ENCODE data around the gene GBX2. TPM values are rescaled to one million over a fixed set of nuclear protein-coding genes. Genes with fewer than 3 reads are reported as not detected.

GBX2 gene
- total and polyA plus RNA-seq, 12 donors: 0.12 to 0.22 (median 0.15) TPM; not detected in 7

DNA sequence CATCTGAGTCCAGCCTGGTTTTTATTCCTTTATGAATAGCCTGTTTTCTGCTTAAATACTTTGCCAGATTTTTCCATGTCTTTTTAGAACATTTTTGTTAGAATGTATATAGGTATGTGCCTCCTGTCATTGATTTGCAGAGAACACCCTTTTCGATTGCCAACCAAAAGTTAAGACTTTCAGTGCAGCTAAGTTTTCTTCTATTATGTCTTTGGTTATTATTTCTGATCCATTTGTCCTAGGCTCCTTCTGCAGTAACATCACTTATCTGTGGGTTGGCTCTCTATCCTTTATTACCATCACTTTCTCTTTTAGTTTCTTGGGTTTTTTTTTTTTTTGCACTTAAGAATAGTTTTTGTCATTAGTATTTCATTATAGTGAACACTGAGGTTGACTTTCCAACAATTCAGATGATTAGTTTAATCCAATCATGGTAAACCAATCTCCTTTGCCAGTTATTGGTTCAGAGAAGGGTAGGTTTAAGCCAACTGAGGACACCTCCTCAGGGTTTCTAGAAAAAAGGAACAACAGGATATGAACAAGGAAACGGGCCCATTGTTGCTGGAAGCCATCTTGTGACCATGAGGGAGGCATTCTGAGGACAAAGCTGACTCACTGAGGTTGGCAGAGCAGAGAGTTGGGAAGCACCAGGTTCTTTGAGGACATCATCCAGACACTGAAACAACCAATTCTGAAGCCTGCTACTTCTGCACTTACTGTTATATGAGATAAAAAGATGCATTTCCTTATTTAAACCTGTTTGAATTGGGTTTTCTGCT is 37.9 kb upstream of the GBX2 start:
- Histone ChIP-seq H3K27me3 (peaks cover 0 to 3% (median 0%) of the 10 kb centered on the region in 7 donors), H3K27ac (no peak overlapping the region), H3K4me1 (no peaks in the 10 kb centered on the region), H3K36me3 (peaks cover 0 to 6% (median 0%) of the 10 kb centered on the region in 9 donors), H3K9me3 (peaks cover 0 to 18% (median 4%) of the 10 kb centered on the region in 11 donors), H3K4me3 (no peak overlapping the region)
- no peak for TF ChIP-seq CTCF (IDR thresholded peaks at IDR 0.05)
- no peak for ATAC-seq
- no peak for DNase-seq
- intact Hi-C loops (cut with DNase I): no loop called here
- 77 to 79% methylated on average over 2 of the region's 2 CpGs for WGBS, 2 donors

- Histone ChIP-seq H3K4me3 (no peak overlapping the region), H3K9me3 (peaks cover 0 to 18% (median 4%) of the 10 kb centered on the region in 11 donors), H3K27ac (no peak overlapping the region), H3K36me3 (peaks cover 0 to 6% (median 0%) of the 10 kb centered on the region in 9 donors), H3K4me1 (no peaks in the 10 kb centered on the region), H3K27me3 (peaks cover 0 to 3% (median 0%) of the 10 kb centered on the region in 7 donors)
- no peak for TF ChIP-seq CTCF (IDR thresholded peaks at IDR 0.05)
- intact Hi-C loops (cut with DNase I): no loop called here
- WGBS, 2 donors: 82 to 96% methylated on average over 5 of the region's 5 CpGs
- ATAC-seq: no peak
- no peak for DNase-seq
These were observed 36.8 kb upstream of the GBX2 start for GRCh38 chr2:236204953-236205352.

- TF ChIP-seq CTCF (IDR thresholded peaks at IDR 0.05): no peak
- peaks cover 0 to 5% (median 0%) of the 10 kb centered on the region in 9 donors for H3K36me3 ChIP-seq
- peaks cover 0 to 8% (median 0%) of the 10 kb centered on the region in 11 donors for H3K9me3 ChIP-seq
- DNase-seq (no peak), ATAC-seq (no peak)
- H3K27ac ChIP-seq: no peak overlapping the region
- no peak overlapping the region for H3K4me3 ChIP-seq
- intact Hi-C loops (cut with DNase I): no loop called here
- peaks cover 0 to 3% (median 0%) of the 10 kb centered on the region in 9 donors for H3K4me1 ChIP-seq
- H3K27me3 ChIP-seq: peaks cover 0 to 3% (median 0%) of the 10 kb centered on the region in 7 donors
- WGBS, 2 donors: 70 to 72% methylated on average over 7 of the region's 7 CpGs
These were observed 32.2 kb upstream of the GBX2 start for GRCh38 chr2:236200378-236200777.

- intact Hi-C loops (cut with DNase I): no loop called here
- ATAC-seq (no peak), DNase-seq (no peak)
- Histone ChIP-seq H3K27me3 (no peaks in the 10 kb centered on the region), H3K4me1 (peaks cover 0 to 3% (median 0%) of the 10 kb centered on the region in 9 donors), H3K4me3 (no peak overlapping the region), H3K9me3 (peaks cover 0 to 2% (median 0%) of the 10 kb centered on the region in 11 donors), H3K27ac (no peak overlapping the region), H3K36me3 (peaks cover 0 to 17% (median 0%) of the 10 kb centered on the region in 9 donors)
- WGBS, 2 donors: 73 to 80% methylated on average over 7 of the region's 7 CpGs
- TF ChIP-seq CTCF (IDR thresholded peaks at IDR 0.05): no peak
These were observed 28.2 kb upstream of the GBX2 start for GRCh38 chr2:236196366-236196765.
